ENCODE data around the gene DDX46. TPM values are rescaled to one million over a fixed set of nuclear protein-coding genes. Genes with fewer than 3 reads are reported as not detected.

DDX46 gene
- total and polyA plus RNA-seq, 2 donors (not counting 1 experiment from before 2014, with no cell fraction given), result 15.4 to 80.9 TPM

- Histone ChIP-seq H3K4me2 (replicated peaks; ENCODE audit: low read depth, low read length, poor library complexity, severe bottlenecking) (no peak overlapping the region), H3K9ac (ENCODE audit: low read length) (no peak overlapping the region), H2AFZ (ENCODE audit: insufficient read depth, low read depth, low read length, poor library complexity, severe bottlenecking) (no peak overlapping the region), H4K20me1 (ENCODE audit: control insufficient read depth, insufficient read depth, low read length, poor library complexity, severe bottlenecking) (no peaks in the 10 kb centered on the region), H3K79me2 (ENCODE audit: control insufficient read depth, insufficient read depth, low read length) (peaks cover 57% of the 10 kb centered on the region), H3K36me3 (replicated peaks in 1 of 2; ENCODE audit: control extremely low read depth in 1 of 2, control insufficient read depth in 1 of 2, extremely low read depth in 1 of 2, insufficient read depth in 2 of 2, low read length in 1 of 2) (peaks cover 0 to 4% of the 10 kb centered on the region in 2 experiments), H3K27me3 (replicated peaks in 1 of 4; ENCODE audit: control extremely low read depth in 1 of 4, control insufficient read depth in 3 of 4, insufficient read depth in 4 of 4, low read length in 3 of 4) (no peaks in the 10 kb centered on the region), H3K4me3 (ENCODE audit: control extremely low read depth in 1 of 5, extremely low read depth in 1 of 5, insufficient read depth in 1 of 5, low read depth in 2 of 5, low read length in 4 of 5) (no peak overlapping the region), H3K4me1 (ENCODE audit: control insufficient read depth in 2 of 2, insufficient read depth in 2 of 2, low read length in 2 of 2) (peaks cover 11 to 22% of the 10 kb centered on the region in 2 donors), H3K27ac (ENCODE audit: low read length in 2 of 2) (no peak overlapping the region), H3K9me3 (ENCODE audit: control extremely low read depth in 1 of 3, control insufficient read depth in 2 of 3, insufficient read depth in 1 of 3, low read length in 2 of 3) (no peaks in the 10 kb centered on the region)
- POLR2A ChIA-PET, result no interaction called here
- H3K27me3 Mint-ChIP-seq, result no peaks in the 10 kb centered on the region
- CTCF ChIA-PET, result no interaction called here
- H3K4me1 Mint-ChIP-seq, result peaks cover 26% of the 10 kb centered on the region
- H3K4me3 Mint-ChIP-seq, result no peak overlapping the region
- no CpG with 5 or more reads among the region's 2 CpGs for WGBS (ENCODE audit: insufficient coverage)
- ATAC-seq (ENCODE audit: low read depth) (no peak), DNase-seq (no peak)
- no peaks in the 10 kb centered on the region for H3K9me3 Mint-ChIP-seq (ENCODE audit: insufficient read depth)
- intact Hi-C loops (cut with micrococcal nuclease), result no loop called here
- TF ChIP-seq EZH2 (IDR thresholded peaks at IDR 0.05; ENCODE audit: borderline replicate concordance, insufficient read depth, low read depth, low read length, poor library complexity, severe bottlenecking) (no peak), CTCF (IDR thresholded peaks at IDR 0.05) (no peak)
- H3K27ac Mint-ChIP-seq, result no peak overlapping the region
These were observed 16.4 kb upstream of the DDX46 start for GRCh38 chr5:134742134-134742533.

GRCh38 chr5:134749415-134749814, 9.2 kb upstream of the DDX46 start:
- peaks cover 4 to 6% of the 10 kb centered on the region in 2 donors for H3K4me1 ChIP-seq (ENCODE audit: control insufficient read depth in 2 of 2, insufficient read depth in 2 of 2, low read length in 2 of 2)
- no peaks in the 10 kb centered on the region for H3K27me3 ChIP-seq (replicated peaks in 1 of 4; ENCODE audit: control extremely low read depth in 1 of 4, control insufficient read depth in 3 of 4, insufficient read depth in 4 of 4, low read length in 3 of 4)
- no peak for ATAC-seq (ENCODE audit: low read depth)
- no peaks in the 10 kb centered on the region for H4K20me1 ChIP-seq (ENCODE audit: control insufficient read depth, insufficient read depth, low read length, poor library complexity, severe bottlenecking)
- WGBS (ENCODE audit: insufficient coverage), result no CpG with 5 or more reads among the region's 3 CpGs
- no peak for TF ChIP-seq EZH2 (IDR thresholded peaks at IDR 0.05; ENCODE audit: borderline replicate concordance, insufficient read depth, low read depth, low read length, poor library complexity, severe bottlenecking)
- no peak for TF ChIP-seq CTCF (IDR thresholded peaks at IDR 0.05)
- H3K9me3 Mint-ChIP-seq (ENCODE audit: insufficient read depth), result no peaks in the 10 kb centered on the region
- POLR2A ChIA-PET, result no interaction called here
- H3K79me2 ChIP-seq (ENCODE audit: control insufficient read depth, insufficient read depth, low read length), result peaks cover 5% of the 10 kb centered on the region
- peak overlapping the region in 1 of 2 donors; percentile 46 for H3K27ac ChIP-seq (ENCODE audit: low read length in 2 of 2)
- H3K4me3 Mint-ChIP-seq, result no peak overlapping the region
- no peak overlapping the region for H2AFZ ChIP-seq (ENCODE audit: insufficient read depth, low read depth, low read length, poor library complexity, severe bottlenecking)
- no peak overlapping the region for H3K9ac ChIP-seq (ENCODE audit: low read length)
- H3K4me2 ChIP-seq (replicated peaks; ENCODE audit: low read depth, low read length, poor library complexity, severe bottlenecking), result no peak overlapping the region
- DNase-seq, result no peak
- no peaks in the 10 kb centered on the region for H3K27me3 Mint-ChIP-seq
- CTCF ChIA-PET, result interaction anchor here (0.9 kb wide), 2 partner anchors 14 to 450 kb away, joined by 3 to 4 read pairs; no protein-coding TSS in a partner anchor
- no peak overlapping the region for H3K4me3 ChIP-seq (ENCODE audit: control extremely low read depth in 1 of 5, extremely low read depth in 1 of 5, insufficient read depth in 1 of 5, low read depth in 2 of 5, low read length in 4 of 5)
- peaks cover 0 to 6% of the 10 kb centered on the region in 2 experiments for H3K36me3 ChIP-seq (replicated peaks in 1 of 2; ENCODE audit: control extremely low read depth in 1 of 2, control insufficient read depth in 1 of 2, extremely low read depth in 1 of 2, insufficient read depth in 2 of 2, low read length in 1 of 2)
- intact Hi-C loops (cut with micrococcal nuclease), result no loop called here
- no peaks in the 10 kb centered on the region for H3K9me3 ChIP-seq (ENCODE audit: control extremely low read depth in 1 of 3, control insufficient read depth in 2 of 3, insufficient read depth in 1 of 3, low read length in 2 of 3)
- H3K4me1 Mint-ChIP-seq, result peaks cover 7% of the 10 kb centered on the region
- peak overlapping the region; percentile 55 for H3K27ac Mint-ChIP-seq
